K562 (cell line): ENCODE results near the gene PCK1. TPM values are rescaled to one million over a fixed set of nuclear protein-coding genes. Genes with fewer than 3 reads are reported as not detected.

Experiments used
- CBFA2T2 ChIP-seq: fragments of 450-650 bp; conservative IDR thresholded peaks from 2 replicates; pipeline ENCODE4 v1.6.1; 2017; ENCODE audit warnings: mild to moderate bottlenecking
- CBFB ChIP-seq: sonication (generic); formaldehyde crosslinking; IDR thresholded peaks from 2 replicates; pipeline ENCODE4 v1.4.0; 2020; ENCODE audit warnings: mild to moderate bottlenecking, missing genetic modification reagents
- CEBPB ChIP-seq: fragments of 450-650 bp; IDR thresholded peaks from 2 replicates; pipeline ENCODE4 v1.6.1; 2016; ENCODE audit warnings: missing genetic modification characterization, missing compliant biosample characterization
- DNMT1 ChIP-seq: fragments of 450-650 bp; IDR thresholded peaks from 2 replicates; pipeline ENCODE4 v1.6.1; 2016; ENCODE audit warnings: antibody characterized with exemption, mild to moderate bottlenecking
- GABPA ChIP-seq: fragments of 200-800 bp; sonication (Bioruptor generic); conservative IDR thresholded peaks from 2 replicates; pipeline ENCODE4 v1.6.1; 2016; ENCODE audit warnings: low read depth, missing genetic modification characterization, missing compliant biosample characterization
- HDAC3 ChIP-seq: fragments of 450-650 bp; IDR thresholded peaks from 2 replicates; pipeline ENCODE4 v1.6.1; 2018; ENCODE audit warnings: borderline replicate concordance, mild to moderate bottlenecking, moderate library complexity; ENCODE audit not compliant: partially characterized antibody
- HLTF ChIP-seq: fragments of 450-650 bp; IDR thresholded peaks from 2 replicates; pipeline ENCODE4 v1.6.1; 2016
- HOXB6 ChIP-seq: fragments of 250-450 bp; sonication (Bioruptor Pico); IDR thresholded peaks from 2 replicates; pipeline ENCODE4 v1.5.1; 2022; ENCODE audit warnings: mild to moderate bottlenecking, borderline replicate concordance
- KLF6 ChIP-seq: fragments of 250-450 bp; sonication (Bioruptor Pico); IDR thresholded peaks from 2 replicates; pipeline ENCODE4 v1.4.0; 2020; ENCODE audit warnings: mild to moderate bottlenecking, moderate library complexity, borderline replicate concordance
- MTA2 ChIP-seq: fragments of 450-650 bp; IDR thresholded peaks from 2 replicates; pipeline ENCODE4 v1.6.1; 2016; ENCODE audit warnings: low read depth
- NFE2L1 ChIP-seq: fragments of 450-650 bp; IDR thresholded peaks from 2 replicates; pipeline ENCODE4 v1.6.1; 2016; ENCODE audit warnings: missing genetic modification characterization, low read depth, mild to moderate bottlenecking, missing compliant biosample characterization, moderate library complexity, borderline replicate concordance
- NONO ChIP-seq, 2 experiments: fragments of 200-400 bp in 1 of 2; fragments of 450-650 bp in 1 of 2; formaldehyde crosslinking in 1 of 2; IDR thresholded peaks; 2 replicates each; pipeline ENCODE4 v1.6.1; 2017; ENCODE audit warnings: low read depth in 2 of 2, mild to moderate bottlenecking in 2 of 2, moderate library complexity in 2 of 2, low read length in 1 of 2
- NR2C1 ChIP-seq, 2 experiments: fragments of 450-650 bp; IDR thresholded peaks; 2 replicates each; pipeline ENCODE4 v1.6.1; 2017; ENCODE audit warnings: mild to moderate bottlenecking in 2 of 2, antibody characterized with exemption in 1 of 2, inconsistent platforms in 1 of 2, missing compliant biosample characterization in 1 of 2, missing genetic modification characterization in 1 of 2
- PHF8 ChIP-seq: fragments of 200-600 bp; sonication (generic); IDR thresholded peaks from 2 replicates; pipeline ENCODE4 v1.6.1; 2012; ENCODE audit warnings: mixed run types, mild to moderate bottlenecking, inconsistent platforms, low read length, moderate library complexity, borderline replicate concordance
- POLR2AphosphoS5 ChIP-seq: IDR thresholded peaks from 2 replicates; pipeline ENCODE4 v1.6.1; 2011; ENCODE audit warnings: mild to moderate bottlenecking, low read depth, low read length, moderate library complexity; ENCODE audit not compliant: control insufficient read depth, insufficient read depth
- RBM34 ChIP-seq: fragments of 200-400 bp; formaldehyde crosslinking; IDR thresholded peaks from 2 replicates; pipeline ENCODE4 v1.6.1; 2018; ENCODE audit warnings: low read length, borderline replicate concordance; ENCODE audit not compliant: insufficient read depth
- SMARCC2 ChIP-seq: fragments of 450-650 bp; IDR thresholded peaks from 2 replicates; pipeline ENCODE4 v1.6.1; 2017; ENCODE audit warnings: antibody characterized with exemption, moderate library complexity, mild to moderate bottlenecking, low read depth
- STAT5A ChIP-seq: IDR thresholded peaks from 2 replicates; pipeline ENCODE4 v1.6.1; 2012; ENCODE audit warnings: low read length, inconsistent platforms, borderline replicate concordance
- TCF7L2 ChIP-seq: fragments of 150-350 bp; IDR thresholded peaks from 2 replicates; pipeline ENCODE4 v1.6.1; 2016; ENCODE audit warnings: low read depth, mild to moderate bottlenecking, low read length, moderate library complexity
- TRIM24 ChIP-seq, 2 experiments: fragments of 450-650 bp; IDR thresholded peaks; 2 replicates each; pipeline ENCODE4 v1.6.1; 2016
- ZNF347 ChIP-seq: fragments of 450-650 bp; formaldehyde crosslinking; IDR thresholded peaks from 2 replicates; pipeline ENCODE4 v1.4.0; 2020; ENCODE audit warnings: low read depth, mild to moderate bottlenecking, moderate library complexity
- polyA plus RNA-seq, 8 experiments: library from polyadenylated mRNA; depleted of rRNA in 4 of 8; stranded (reverse) in 5 of 8; unstranded in 3 of 8; fragments of >200 nt; fragmentation: Nextera tagmentation in 2 of 8; fragmentation: Illumina TruSeq in 1 of 8; extraction: Ambion mirVana in 2 of 8; extraction: Trizol in 1 of 8; gene quantifications; 2 replicates each; pipeline versions ENCODE4 v1.2.1 to v1.2.3, GENCODE V29; 2011 to 2014; ENCODE audit warnings: inconsistent platforms in 1 of 8, missing spikeins in 1 of 8
- total RNA-seq, 7 experiments: library from RNA; depleted of rRNA in 6 of 7; stranded (reverse); fragments of >200 nt in 6 of 7; fragmentation: Illumina TruSeq in 2 of 7; extraction: Trizol in 2 of 7; gene quantifications; 2 replicates each; pipeline versions ENCODE4 v1.2.1 to v1.2.3, GENCODE V29; 2011 to 2021; ENCODE audit warnings: low replicate concordance in 1 of 7
- TF ChIP-seq, protein P1 (sequence below): fragments of 450-650 bp; IDR thresholded peaks from 2 replicates; pipeline ENCODE4 v1.6.1; 2017; ENCODE audit warnings: antibody characterized with exemption
- TF ChIP-seq, protein P2 (sequence below): sonication (generic); formaldehyde crosslinking; IDR thresholded peaks from 2 replicates; pipeline ENCODE4 v1.9.0; 2022; ENCODE audit warnings: mild to moderate bottlenecking, missing genetic modification reagents
- TF ChIP-seq, protein P3 (sequence below): sonication (generic); formaldehyde crosslinking; IDR thresholded peaks from 2 replicates; pipeline ENCODE4 v1.5.0; 2020; ENCODE audit warnings: missing genetic modification reagents

Gene PCK1
- total and polyA plus RNA-seq, 9 of the 15 experiments (the other 6 are each of a cell fraction or from before 2014, with no cell fraction given), result 0.05 to 0.73 (median 0.15) TPM

DNA sequence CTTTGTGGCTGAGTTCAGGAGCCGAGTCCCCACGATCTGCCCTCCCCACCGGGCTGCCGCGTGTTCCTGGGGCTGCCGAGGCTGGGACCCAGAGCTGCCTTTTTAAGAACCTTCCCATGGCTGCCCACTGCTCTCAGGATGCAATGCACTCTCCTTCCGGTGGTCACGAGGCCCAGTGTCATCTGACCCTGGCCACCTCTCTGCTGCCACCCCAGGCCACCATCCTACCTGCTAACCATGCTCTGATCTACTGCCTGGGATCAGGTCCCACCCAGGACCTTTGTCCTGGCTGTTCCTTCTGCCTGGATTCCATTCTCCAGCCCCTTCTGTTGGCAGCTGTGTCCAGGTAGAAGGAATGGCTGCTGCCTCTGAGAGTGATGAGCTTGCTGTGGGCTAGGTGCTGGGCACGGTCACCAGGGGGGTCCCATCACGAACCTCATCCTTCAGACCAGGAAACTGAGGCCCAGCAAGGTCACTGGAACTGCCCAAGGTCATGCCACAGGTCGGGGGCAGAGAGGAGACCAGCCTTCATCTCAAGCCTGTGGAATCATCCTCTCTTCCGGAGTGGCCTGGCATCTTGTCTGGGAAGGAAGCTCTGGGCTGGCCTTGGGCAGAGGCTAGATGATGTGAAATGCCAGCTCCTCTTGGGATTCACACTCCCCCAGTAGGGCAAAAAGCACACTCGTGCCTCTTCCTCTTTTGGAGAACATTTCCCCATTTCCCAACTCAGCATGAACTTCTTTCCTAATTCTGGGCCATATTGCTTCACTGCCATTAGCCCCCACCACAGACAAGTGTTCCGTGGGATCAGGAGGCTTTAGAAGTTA lies 20.5 kb downstream of the PCK1 start (continued):
- TF ChIP-seq RBM34 (no peak), TCF7L2 (no peak), MTA2 (no peak), GABPA (tag) (0 out of 2 replicates have a peak, but pooled peaks have one; percentile 14), PHF8 (no peak), HDAC3 (no peak), NR2C1 (IDR thresholded peaks at IDR 0.05) (no peak), NR2C1 (tag; IDR thresholded peaks at IDR 0.05) (0 out of 2 replicates have a peak, but pooled peaks have one; percentile 32), TRIM24 (IDR thresholded peaks at IDR 0.05) (no peak), HOXB6 (no peak), SMARCC2 (no peak), POLR2AphosphoS5 (no peak), CEBPB (tag) (peak; percentile 66), NFE2L1 (tag) (no peak), DNMT1 (no peak), HLTF (no peak), CBFB (no peak), NONO (IDR thresholded peaks at IDR 0.05; ENCODE audit: low read depth in 2 of 2, low read length in 1 of 2) (no peak), KLF6 (no peak), CBFA2T2 (0 out of 2 replicates have a peak, but pooled peaks have one; percentile 9), ZNF347 (no peak), STAT5A (no peak)
- TF ChIP-seq, protein P1, sequence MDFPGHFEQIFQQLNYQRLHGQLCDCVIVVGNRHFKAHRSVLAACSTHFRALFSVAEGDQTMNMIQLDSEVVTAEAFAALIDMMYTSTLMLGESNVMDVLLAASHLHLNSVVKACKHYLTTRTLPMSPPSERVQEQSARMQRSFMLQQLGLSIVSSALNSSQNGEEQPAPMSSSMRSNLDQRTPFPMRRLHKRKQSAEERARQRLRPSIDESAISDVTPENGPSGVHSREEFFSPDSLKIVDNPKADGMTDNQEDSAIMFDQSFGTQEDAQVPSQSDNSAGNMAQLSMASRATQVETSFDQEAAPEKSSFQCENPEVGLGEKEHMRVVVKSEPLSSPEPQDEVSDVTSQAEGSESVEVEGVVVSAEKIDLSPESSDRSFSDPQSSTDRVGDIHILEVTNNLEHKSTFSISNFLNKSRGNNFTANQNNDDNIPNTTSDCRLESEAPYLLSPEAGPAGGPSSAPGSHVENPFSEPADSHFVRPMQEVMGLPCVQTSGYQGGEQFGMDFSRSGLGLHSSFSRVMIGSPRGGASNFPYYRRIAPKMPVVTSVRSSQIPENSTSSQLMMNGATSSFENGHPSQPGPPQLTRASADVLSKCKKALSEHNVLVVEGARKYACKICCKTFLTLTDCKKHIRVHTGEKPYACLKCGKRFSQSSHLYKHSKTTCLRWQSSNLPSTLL, result no peak
- TF ChIP-seq, protein P2, sequence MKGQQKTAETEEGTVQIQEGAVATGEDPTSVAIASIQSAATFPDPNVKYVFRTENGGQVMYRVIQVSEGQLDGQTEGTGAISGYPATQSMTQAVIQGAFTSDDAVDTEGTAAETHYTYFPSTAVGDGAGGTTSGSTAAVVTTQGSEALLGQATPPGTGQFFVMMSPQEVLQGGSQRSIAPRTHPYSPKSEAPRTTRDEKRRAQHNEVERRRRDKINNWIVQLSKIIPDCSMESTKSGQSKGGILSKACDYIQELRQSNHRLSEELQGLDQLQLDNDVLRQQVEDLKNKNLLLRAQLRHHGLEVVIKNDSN, result peak; percentile 60
- TF ChIP-seq, protein P3, sequence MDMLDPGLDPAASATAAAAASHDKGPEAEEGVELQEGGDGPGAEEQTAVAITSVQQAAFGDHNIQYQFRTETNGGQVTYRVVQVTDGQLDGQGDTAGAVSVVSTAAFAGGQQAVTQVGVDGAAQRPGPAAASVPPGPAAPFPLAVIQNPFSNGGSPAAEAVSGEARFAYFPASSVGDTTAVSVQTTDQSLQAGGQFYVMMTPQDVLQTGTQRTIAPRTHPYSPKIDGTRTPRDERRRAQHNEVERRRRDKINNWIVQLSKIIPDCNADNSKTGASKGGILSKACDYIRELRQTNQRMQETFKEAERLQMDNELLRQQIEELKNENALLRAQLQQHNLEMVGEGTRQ (CRISPR knock-in tag), result peak; percentile 54
